HTR-8/SVneo (cell line): ENCODE measurements around the gene SLC9A7.

Experiments used
- DNase-seq: peaks from one replicate; pipeline ENCODE4 v3.0.0; 2011; ENCODE audit warnings: low spot score, mixed read lengths; ENCODE audit not compliant: insufficient read length
- FAIRE-seq: peaks from 2 replicates; lab custom pipeline; 2011; peaks lifted over from hg19 to GRCh38; lab: Jason Lieb, UNC

The SLC9A7 gene

DNA sequence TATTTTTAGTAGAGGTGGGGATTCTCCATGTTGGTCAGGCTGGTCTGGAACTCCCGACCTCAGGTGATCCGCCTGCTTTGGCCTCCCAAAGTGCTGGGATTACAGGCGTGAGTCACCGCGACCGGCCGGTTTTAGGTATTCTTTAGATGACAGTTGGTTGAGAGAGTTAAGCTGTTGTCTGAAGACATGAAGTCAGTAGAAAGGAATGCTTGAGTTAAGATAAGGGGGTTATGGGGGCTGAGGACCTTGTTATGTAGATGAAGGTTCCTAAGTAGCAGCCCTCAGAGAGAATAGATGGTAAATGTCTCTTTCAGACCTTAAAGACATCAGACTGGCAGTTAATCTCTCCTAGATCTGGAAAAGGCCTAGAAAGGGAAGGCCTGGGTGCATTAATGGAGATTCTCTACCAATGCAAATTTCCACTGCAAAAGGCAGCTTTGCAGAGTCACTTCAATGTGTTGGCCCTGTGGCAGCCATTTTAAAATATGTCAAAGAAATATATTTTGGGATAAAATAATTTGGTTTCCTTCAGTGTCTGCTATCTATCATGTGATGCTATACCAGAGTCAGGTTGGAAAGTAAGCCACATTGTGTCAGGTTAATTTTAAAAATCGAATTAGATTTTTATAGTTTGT, 207.3 kb downstream of the SLC9A7 start:
- DNase-seq (no peak), FAIRE-seq (no peak)

- no peak for DNase-seq
- no peak for FAIRE-seq
These were observed 209.0 kb downstream of the SLC9A7 start for GRCh38 chrX:46549914-46550313.
